Fibroblast of mammary gland (primary cell): ENCODE results near the gene NOL9.

Experiments used
- DNase-seq: peaks from one replicate; pipeline ENCODE4 v3.0.0-alpha.2; 2010; ENCODE audit warnings: low read depth
- H3K4me3 ChIP-seq: 2 replicates; pipeline ENCODE4 v1.5.1; 2011; ENCODE audit warnings: low read depth, mild to moderate bottlenecking, low read length, moderate library complexity; ENCODE audit not compliant: control insufficient read depth
- TF ChIP-seq, protein P1 (sequence below): conservative IDR thresholded peaks from 2 replicates; pipeline ENCODE4 v1.5.1; 2011; ENCODE audit warnings: low read depth, low read length, inconsistent platforms; ENCODE audit not compliant: control insufficient read depth, insufficient read depth

NOL9 gene

DNA sequence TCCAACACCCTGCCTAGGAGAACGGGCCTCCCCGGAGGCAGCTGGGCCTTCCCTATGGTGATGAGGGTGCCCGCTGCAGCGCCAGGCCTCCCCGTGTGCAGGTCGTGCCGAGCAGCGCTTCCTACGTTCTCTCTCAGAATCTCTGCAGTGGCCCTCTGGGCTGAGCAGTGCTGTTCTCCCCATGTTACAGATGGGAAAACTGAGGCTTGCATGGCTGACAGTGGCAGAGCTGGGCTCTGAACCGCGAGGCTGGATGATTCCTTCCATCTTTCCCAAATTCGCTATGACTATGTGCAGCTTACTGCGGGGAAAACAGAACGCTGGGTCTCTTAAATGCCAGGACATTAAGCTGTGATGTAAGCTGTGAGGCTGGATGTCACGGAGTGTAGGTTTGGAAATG is 39.5 kb upstream of the NOL9 start:
- H3K4me3 ChIP-seq, result no peak overlapping the region
- TF ChIP-seq, protein P1, sequence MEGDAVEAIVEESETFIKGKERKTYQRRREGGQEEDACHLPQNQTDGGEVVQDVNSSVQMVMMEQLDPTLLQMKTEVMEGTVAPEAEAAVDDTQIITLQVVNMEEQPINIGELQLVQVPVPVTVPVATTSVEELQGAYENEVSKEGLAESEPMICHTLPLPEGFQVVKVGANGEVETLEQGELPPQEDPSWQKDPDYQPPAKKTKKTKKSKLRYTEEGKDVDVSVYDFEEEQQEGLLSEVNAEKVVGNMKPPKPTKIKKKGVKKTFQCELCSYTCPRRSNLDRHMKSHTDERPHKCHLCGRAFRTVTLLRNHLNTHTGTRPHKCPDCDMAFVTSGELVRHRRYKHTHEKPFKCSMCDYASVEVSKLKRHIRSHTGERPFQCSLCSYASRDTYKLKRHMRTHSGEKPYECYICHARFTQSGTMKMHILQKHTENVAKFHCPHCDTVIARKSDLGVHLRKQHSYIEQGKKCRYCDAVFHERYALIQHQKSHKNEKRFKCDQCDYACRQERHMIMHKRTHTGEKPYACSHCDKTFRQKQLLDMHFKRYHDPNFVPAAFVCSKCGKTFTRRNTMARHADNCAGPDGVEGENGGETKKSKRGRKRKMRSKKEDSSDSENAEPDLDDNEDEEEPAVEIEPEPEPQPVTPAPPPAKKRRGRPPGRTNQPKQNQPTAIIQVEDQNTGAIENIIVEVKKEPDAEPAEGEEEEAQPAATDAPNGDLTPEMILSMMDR, result no peak

DNA sequence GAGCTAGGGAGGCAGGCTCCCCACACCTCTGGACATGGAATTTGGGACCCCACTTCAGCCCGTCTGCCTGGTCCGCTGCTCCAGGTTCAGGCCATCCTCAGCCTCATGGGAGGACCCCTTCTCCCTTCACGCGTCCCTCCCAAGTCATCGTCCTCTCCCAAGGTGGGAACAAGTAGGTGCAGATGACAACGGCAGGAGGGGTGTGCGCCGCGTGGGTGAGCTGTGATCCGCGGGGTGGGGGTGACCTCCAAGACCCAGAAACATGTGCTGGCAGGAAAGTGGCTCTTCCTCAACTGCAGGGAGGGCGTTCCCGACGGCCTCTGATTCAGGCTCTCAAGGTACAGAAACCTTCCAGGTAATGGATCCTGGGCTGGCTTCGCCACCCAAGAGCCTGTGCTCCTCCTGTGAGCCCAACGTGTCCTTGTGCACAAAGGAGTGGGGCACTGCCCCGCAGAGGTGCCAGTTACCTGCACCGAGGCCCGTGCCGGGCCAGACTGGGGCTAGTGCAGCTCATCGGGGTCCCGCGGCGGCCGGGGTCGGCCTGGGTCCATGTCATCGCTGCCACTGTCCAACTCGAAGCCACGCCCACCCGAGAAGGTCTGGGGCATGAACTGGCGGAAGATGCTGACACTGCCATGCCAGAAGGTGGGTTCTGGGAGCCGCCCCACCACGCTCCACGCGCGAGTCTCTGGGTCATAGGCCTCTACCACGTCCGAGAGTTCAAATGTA is 38.7 kb upstream of the NOL9 start:
- no peak for DNase-seq
- TF ChIP-seq, protein P1, result no peak
- H3K4me3 ChIP-seq, result no peak overlapping the region

More for the DNA sequence above, 39.5 kb upstream of the NOL9 start:
- DNase-seq, result no peak

DNA sequence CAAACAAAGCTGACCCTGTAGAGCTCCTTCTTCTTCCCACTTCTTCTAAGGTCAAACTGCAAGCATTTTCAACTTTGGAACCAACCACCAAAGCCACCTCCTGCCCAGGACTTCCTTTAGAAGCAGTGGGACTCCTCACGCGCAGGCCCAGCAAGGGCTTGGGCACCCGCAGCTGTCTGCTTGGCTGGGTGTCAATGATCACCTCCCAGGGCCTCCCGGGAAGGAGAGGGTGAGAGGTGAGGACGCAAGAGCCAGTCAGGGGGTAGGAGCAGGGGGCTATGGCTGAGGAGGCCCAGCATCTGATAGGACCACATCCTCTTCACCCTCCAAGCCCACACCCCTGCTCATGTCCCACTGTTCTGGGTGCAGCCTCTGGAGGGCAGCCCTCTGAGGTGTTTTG is 38.1 kb upstream of the NOL9 start:
- DNase-seq, result no peak

DNA sequence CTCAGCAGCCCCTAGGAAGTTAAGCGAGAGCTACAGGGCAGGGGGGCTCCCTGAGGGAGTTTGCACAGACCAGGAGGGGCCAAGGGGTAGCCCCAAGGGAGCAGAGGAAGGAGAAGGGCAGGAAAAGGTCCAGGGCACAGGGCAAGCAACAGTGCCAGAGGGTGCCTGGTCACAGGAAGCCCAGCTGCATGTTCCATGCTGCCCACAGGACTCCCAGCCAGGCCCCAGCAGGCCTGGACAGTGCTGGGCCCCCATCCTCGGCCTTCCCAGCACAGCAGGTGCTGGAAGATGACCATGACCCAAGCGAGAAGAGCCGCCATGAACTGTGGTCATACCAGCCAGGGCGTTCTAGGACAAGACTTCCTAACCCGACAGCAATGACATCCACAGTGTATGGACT is 37.3 kb upstream of the NOL9 start:
- H3K4me3 ChIP-seq, result no peak overlapping the region
- TF ChIP-seq, protein P1, result no peak
- DNase-seq, result no peak

More for the DNA sequence above, 38.1 kb upstream of the NOL9 start:
- TF ChIP-seq, protein P1, result no peak
- H3K4me3 ChIP-seq, result no peak overlapping the region

DNA sequence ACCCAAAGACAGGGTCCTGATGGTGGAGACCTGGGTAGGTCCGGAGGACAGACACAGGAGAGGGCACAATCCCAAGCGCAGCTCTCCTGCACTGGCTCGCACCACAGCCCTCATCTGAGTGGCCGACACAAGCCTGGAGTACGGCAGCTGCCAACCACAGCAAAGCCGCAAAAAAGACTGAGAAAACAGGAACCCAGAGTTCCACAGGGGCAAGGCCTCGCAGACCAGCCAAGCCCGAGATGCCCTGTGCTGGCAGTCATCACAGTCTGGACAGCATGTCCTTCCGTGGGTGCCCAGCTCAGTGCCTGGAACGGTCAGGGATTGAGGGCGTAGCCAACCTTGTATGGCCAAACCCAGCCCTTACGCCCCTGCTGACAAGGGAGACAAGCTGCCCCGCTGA is 36.9 kb upstream of the NOL9 start:
- H3K4me3 ChIP-seq, result no peak overlapping the region
- TF ChIP-seq, protein P1, result no peak
- no peak for DNase-seq

DNA sequence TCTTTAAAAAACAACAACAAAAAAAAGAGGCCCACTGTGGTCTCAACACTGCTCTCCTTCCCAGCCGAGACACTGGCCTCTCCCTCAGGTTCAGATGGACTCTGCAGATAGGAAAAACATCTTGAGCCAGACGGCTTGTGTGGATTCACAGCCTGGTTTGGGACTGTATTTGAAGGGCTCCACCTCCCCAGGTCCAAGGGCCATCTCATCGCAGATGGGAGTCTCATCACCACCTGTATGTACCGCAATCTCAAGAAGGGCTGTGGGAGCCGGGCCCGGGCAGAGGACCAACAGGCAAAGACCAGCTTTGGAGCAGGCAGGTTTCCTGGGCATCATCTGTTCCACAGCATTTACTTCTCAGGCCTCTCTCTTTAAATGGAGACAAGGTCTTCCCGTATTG is 35.7 kb upstream of the NOL9 start:
- DNase-seq, result no peak
- H3K4me3 ChIP-seq, result no peak overlapping the region
- TF ChIP-seq, protein P1, result no peak
